ENCODE results near the gene LINS1. TPM values are rescaled to one million over a fixed set of nuclear protein-coding genes. Genes with fewer than 3 reads are reported as not detected.

Gene LINS1
- total RNA-seq, 1 experiment from 2014 or later: 17.2 TPM

Other genes with a start within 250 kb of the LINS1 start
- gene CERS3, start 73.2 kb downstream of the LINS1 start, total RNA-seq (2014; rRNA removed; shearing (Covaris generic)): not detected in 2 replicates
- gene ASB7, start 405 bp upstream of the LINS1 start, total RNA-seq (2014; rRNA removed; shearing (Covaris generic)): 9.6 and 12.1 TPM in 2 replicates

Measured in M059J (cell line).